HL-60 (cell line): ENCODE data around the gene CELF2.

ENCODE experiments used
- DNase-seq, 2 experiments: peaks; one replicate each; pipeline ENCODE4 v3.0.0-alpha.2; 2010 to 2020; ENCODE audit warnings: low read depth in 1 of 2, low spot score in 1 of 2
- H3K27ac ChIP-seq: fragments of 250-450 bp; sonication (Bioruptor Pico); replicated peaks from 2 replicates; pipeline ENCODE4 v1.5.1; 2020; ENCODE audit warnings: mild to moderate bottlenecking, moderate library complexity
- H3K27me3 ChIP-seq: fragments of 250-450 bp; sonication (Bioruptor Pico); 2 replicates; pipeline ENCODE4 v1.5.1; 2021; ENCODE audit warnings: mild to moderate bottlenecking, moderate library complexity; ENCODE audit not compliant: insufficient read depth, poor library complexity, severe bottlenecking
- H3K4me3 ChIP-seq: replicated peaks from 2 replicates; pipeline ENCODE4 v1.5.1; 2011; ENCODE audit warnings: mild to moderate bottlenecking, control low read depth, low read length; ENCODE audit not compliant: insufficient read depth
- CTCF ChIP-seq: IDR thresholded peaks from one replicate; pipeline ENCODE4 v1.5.1; 2011; ENCODE audit warnings: low read length, control low read depth, inconsistent platforms; ENCODE audit not compliant: insufficient read depth
- GABPA ChIP-seq: IDR thresholded peaks from 2 replicates; pipeline ENCODE4 v1.6.1; 2012; ENCODE audit warnings: low read depth
- POLR2AphosphoS5 ChIP-seq: IDR thresholded peaks from 2 replicates; pipeline ENCODE4 v1.6.1; 2012; ENCODE audit warnings: low read depth
- REST ChIP-seq: IDR thresholded peaks from 2 replicates; pipeline ENCODE4 v1.6.1; 2012; ENCODE audit warnings: low read depth; ENCODE audit not compliant: insufficient replicate concordance
- SPI1 ChIP-seq: IDR thresholded peaks from 2 replicates; pipeline ENCODE4 v1.6.1; 2012; ENCODE audit warnings: low read depth, mild to moderate bottlenecking, borderline replicate concordance

CELF2 gene

GRCh38 chr10:11377267-11377666, 359.6 kb downstream of the CELF2 start:
- H3K27ac ChIP-seq, result no peak overlapping the region
- no peaks in the 10 kb centered on the region for H3K27me3 ChIP-seq
- no peak for DNase-seq
- TF ChIP-seq GABPA, result no peak
- TF ChIP-seq SPI1, result no peak
- TF ChIP-seq POLR2AphosphoS5, result no peak
- no peak for TF ChIP-seq CTCF
- TF ChIP-seq REST, result no peak
- no peak overlapping the region for H3K4me3 ChIP-seq

GRCh38 chr10:11378835-11379234, 361.2 kb downstream of the CELF2 start:
- no peak overlapping the region for H3K4me3 ChIP-seq
- DNase-seq, result no peak
- no peaks in the 10 kb centered on the region for H3K27me3 ChIP-seq
- no peak overlapping the region for H3K27ac ChIP-seq
- TF ChIP-seq POLR2AphosphoS5, result no peak
- TF ChIP-seq CTCF, result no peak
- TF ChIP-seq SPI1, result no peak
- no peak for TF ChIP-seq REST
- TF ChIP-seq GABPA, result no peak

- TF ChIP-seq CTCF, result no peak
- no peak for TF ChIP-seq SPI1
- no peak for TF ChIP-seq POLR2AphosphoS5
- no peak for TF ChIP-seq REST
- no peak for TF ChIP-seq GABPA
- H3K27ac ChIP-seq, result no peak overlapping the region
- H3K27me3 ChIP-seq, result no peaks in the 10 kb centered on the region
Observed at GRCh38 chr10:11379771-11380170, 362.1 kb downstream of the CELF2 start.

More at GRCh38 chr10:11379771-11380170, 362.1 kb downstream of the CELF2 start:
- no peak overlapping the region for H3K4me3 ChIP-seq
- no peak for DNase-seq
